Activated CD4-positive, CD25-positive, alpha-beta regulatory T cell (primary cell): ENCODE measurements around the gene CBFA2T3.
"Not testable (repeated sequence)": the region's sequence is repeated elsewhere in the genome, so short reads cannot be mapped to it uniquely, and the experiment has no call there.

Source experiments
- DNase-seq, 4 experiments: peaks; one replicate each; lab custom pipeline; 2025; lab: John Stamatoyannopoulos, UW

Gene CBFA2T3

DNA sequence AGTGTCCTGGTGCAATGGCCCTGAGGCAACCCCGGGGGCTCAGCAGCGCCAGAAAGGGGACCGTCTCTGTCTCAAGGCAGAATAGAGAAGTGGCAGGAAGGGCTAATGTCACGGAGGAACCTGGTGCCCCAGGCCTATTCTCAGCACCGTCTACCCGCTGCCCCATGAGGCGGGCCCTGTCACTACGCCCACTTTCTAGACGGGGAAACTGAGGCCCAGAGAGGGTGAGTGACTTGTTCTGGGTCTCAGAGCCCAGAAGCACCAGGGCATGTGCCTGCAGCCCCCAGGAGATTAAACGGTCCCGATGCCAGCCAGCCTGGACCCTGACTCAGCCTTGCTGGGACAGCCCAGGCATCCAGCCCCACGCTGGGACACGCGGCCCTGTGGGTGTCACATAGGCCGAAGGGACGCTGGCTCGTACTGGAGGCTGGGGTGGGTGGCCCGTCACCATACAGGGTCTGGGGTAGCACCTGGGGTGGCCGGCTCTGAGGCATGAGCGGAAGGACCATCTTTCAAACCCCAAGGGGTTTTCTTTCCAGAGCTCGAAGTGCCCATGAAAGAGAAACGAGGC is 70.4 kb downstream of the CBFA2T3 start:
- DNase-seq, result no peak

DNA sequence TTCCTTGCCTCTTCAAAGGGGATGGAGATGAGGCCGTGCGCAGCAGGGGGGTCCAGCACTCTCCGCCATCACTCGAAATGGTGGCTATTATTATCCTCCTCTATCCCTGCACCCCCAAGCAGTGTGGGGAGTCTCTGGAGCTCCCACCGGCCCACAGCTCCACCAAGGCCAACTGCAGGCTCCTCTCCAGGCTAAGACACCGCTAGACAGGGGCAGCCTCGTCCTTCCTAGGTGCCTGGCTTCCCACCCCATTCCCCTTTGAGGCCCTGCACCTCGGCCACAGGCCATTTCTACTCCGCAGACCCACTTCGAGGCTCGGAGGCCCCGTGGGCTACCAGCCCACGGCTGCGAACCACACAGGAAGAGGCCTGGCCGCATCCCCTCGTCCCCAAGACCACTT is 71.0 kb downstream of the CBFA2T3 start:
- no peak for DNase-seq

DNA sequence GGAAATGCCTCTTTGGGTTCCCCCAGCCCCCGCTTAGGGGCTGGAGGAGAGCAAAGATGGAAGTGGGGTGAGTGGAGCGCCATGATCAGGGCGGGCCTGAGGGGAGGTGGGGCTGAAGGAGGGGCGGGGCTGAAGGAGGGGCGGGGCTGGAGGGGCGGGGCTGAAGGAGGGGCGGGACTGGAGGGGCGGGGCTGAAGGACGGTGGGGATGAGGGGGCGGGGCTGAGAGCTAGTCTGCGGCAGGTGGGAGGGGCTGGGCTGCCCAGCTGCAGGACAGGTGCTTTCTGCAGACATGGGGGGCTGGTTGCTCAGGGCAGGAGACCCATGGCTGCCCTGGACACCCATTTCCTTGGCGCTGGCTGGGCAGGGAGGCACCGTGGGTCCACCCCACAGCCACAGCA is 71.4 kb downstream of the CBFA2T3 start:
- DNase-seq, result no peak

DNA sequence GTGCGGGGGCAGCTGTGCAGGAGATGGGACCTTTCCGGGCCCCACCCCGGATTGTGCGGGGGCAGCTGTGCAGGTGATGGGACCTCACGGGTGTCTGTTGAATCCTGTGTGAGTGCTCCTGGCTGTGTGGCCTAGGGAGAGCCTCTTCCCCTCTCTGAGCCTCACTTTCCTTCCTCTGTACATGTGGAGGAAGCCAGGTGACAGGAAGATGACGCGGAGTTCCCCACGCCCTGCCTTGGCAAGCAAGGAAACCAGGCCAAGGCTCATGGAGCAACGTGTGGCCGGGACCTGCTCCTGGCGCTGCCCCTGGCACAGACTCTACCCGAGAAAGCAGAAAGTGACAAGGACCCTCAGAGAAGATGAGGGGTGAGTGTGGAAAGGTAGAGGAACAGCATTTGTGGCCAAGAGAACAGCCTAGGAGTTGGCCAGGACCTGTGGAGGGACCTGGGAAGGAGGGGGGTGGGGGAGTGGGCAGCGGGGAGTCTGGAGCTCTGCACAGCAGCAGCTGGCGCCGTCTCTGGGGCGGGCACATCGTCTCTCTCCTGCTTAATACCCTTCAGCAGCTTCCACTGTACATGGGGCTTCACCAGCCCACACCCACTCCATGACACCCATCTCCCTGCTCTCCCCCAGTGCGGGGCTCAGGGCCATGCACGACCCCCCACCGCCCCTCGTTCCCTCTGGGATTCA is 72.2 kb downstream of the CBFA2T3 start:
- DNase-seq, result no peak

DNA sequence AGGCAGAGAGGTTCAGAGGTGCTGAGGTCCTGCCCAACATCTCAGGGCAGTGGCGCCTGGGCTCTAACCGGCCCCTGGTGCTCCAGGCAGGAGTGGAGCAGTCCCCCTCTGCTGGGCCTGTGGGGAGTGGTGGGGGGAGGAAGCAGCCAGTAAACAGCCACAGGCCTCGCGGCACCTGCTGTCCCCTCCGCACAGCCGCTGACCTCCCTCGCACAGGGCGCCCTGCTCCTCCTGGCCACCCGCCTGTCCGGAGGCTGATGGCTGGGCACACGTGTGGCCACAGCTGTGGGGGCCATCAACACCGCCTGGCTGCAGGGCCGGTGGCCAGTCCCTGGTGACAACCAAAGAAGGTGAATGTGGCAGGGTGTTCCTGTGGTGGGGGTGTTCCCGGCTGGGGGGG is 73.7 kb downstream of the CBFA2T3 start:
- DNase-seq, result no peak

DNA sequence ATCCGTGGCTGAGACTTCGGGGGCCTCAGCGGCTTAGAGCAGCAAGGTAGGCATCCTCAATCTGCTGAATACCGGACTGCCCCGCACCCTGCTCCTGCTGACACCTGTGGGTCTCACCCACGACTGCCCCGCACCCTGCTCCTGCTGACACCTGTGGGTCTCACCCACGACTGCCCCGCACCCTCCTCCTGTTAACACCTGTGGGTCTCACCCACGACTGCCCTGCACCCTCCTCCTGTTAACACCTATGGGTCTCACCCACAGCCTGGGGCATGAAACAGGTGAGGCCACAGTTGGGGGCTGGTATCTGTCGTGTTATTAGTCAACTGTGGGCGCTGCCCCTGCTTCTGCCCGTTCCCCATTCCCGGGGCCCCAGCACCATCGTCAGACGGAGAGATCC is 74.3 kb downstream of the CBFA2T3 start:
- DNase-seq, result no peak

DNA sequence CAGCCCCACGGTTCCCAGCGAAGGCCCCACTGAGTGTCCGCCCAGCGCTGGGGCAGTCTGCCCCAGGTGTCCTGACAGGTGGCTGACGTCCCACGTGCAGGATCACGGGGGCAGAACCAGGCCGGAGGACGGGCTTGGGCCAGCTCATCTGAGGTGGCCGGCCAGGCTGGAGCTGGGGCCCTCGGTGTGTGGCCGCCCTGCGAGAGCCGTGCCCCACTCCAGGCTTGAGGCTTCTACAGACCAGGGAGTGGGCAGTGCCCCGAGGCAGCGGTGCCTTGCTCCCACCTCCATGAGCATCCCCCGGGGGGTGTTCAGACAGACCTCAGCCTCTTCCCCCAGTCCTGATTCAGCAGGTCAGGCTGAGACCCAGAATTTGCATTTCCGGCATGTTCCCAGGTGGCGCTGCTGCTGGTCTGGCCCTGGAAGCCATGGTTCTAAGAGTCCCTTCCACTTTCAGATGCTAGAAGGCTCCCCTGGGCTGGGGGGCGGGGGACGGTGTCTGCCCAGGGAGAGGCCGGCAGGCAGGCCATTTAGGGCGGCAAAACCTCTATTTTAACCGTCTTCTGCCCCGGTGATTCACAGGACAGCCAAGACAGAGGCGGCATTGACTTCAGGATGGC is 75.2 kb downstream of the CBFA2T3 start:
- no peak for DNase-seq

DNA sequence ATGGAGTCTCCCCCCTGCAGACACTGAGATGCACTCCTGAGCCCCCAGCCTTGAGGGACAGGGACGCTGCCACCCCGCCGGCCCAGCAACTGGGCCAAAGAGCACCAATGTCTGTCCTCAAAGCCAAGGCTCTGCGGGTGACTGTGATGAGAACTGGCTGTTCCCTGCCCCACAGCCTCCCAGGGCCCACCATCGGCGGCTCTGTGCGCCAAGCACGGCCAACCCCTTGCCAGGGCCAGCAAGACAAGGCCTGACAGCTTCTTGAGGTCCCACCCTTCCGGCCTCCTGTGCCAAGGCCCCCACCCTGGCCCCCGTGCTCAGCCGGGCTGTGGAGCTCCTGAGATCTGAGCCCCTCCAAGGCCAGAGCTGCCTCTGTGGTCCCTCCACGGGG is 76.3 kb downstream of the CBFA2T3 start:
- DNase-seq, result no peak

DNA sequence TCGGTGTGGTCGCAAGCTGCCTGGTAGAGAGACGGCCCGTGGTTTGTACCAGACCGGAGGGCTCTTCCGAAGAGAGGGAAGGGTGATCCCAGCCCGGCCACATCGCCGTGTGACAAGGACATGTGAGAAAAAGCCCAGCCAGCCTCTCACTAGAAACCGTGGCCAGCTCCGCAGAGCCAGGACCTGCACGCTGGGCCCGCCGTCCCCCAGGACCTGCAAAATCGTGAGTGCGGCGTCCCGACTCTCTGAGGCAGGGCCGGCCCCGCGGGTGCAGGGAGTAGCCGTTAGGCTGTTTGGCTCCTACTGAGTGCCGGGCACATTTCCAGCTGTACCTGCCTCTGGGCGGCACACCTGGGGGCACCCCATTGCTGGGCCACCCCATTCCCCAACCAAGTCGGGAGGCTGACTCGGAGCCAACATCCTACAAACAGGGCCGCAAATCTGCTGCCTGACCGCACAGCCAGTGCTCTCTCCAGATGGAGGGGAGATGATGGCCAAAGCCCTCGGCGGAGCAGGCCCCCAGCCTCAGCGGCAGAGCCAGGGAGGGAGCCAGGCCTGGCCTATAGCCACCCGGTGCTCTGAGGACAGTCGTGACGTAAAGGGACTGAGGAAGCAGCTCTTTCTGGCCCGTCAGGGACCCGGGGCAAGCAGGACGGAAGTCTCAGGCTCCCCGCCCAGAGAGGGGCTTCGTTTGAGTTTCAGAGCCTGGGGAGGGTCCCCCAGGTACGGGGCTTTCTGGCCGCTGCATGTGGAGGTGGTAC is 76.9 kb downstream of the CBFA2T3 start:
- DNase-seq, result no peak

DNA sequence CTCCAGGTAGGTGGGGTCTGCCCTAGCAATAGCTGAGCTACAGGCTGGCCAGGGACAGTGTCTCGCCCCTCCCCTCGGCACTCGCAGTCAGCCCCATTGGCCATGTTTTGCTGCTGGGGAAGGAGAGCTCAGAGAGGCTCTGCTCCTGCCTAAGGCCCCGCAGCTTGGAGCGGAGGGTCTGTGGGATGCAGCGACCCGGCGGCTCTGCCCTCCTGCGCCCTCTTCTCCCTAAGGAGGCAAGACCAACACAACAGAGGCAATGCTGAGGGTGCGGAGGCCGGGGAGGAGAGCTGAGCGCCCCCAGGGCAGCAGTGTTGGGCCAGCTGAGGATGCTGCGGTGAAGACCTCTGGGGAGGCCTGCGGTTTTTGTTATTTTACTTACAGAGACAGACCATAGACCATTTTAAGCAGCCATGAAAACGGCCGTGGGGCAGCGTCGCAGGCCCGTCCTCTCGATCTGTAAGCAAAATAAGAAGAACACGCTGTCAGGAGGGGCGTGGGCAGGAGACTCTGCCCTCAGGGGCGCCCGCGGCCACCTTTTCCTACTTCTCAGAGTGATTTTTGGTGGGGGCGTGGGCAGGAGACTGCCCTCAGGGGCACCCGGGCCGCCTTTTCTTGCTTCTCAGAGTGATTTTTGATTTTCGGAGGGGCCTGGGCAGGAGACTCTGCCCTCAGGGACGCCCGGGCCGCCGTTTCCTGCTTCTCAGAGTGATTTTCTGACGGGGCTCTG is 79.1 kb downstream of the CBFA2T3 start:
- no peak for DNase-seq

DNA sequence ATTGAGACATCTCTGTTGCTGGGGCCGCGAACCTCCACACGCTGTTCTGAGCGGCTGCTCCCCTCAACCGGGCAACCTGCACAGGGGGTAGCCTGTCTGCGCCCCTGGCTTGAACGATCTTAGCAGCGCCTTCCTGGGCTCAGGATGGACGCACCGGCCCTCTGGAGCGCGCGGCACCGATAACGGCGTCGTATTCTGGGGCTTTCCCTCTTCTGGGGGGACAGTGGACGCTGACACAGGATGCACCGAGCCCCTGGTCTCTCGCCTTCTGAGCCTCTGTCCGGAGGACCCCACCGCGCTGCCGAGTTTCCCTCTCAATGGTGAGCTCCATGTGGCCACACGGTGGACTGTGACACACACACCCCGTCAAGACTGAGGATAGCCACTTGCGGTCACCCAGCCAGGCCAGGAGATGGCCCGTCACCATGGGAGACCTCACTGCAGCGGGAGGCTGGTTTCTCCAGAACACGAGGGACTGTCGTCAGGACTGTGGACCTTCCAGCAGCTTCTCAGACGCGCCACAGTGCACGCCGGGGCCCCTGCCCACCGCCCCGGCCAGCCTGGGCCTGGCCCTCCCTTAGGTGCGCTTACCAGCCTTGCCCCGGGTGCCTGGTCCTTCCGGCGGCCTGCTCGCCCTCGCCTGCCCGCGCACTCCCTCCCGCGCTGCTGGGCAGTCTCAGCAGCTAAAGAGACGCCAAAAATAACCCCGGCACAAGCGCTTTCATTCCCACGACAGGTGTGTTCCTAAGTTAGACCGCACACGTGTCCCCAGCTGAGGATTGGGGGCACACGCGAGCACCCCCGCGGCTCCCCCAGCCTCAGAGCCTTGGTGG is 80.6 kb downstream of the CBFA2T3 start:
- DNase-seq, result no peak

DNA sequence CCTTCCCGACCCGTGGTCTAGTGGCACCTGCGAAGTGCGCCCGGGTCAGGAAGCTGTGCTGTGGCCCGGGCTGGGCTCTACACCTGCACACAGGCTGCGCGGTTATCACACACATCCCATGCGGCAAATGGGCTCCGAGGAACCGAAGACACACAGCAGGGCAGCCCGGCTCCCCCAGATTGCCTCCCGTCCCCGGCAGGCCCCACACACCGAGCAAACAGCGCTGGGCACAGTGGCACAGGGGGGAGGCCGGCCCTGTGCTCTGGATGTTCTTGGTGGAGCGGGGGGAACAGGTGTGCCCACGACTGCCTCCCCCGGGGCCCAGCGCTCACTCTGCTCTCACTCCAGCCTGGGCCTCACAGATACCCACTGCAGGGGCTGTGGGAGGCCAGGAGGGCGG is 81.7 kb downstream of the CBFA2T3 start:
- DNase-seq, result no peak

DNA sequence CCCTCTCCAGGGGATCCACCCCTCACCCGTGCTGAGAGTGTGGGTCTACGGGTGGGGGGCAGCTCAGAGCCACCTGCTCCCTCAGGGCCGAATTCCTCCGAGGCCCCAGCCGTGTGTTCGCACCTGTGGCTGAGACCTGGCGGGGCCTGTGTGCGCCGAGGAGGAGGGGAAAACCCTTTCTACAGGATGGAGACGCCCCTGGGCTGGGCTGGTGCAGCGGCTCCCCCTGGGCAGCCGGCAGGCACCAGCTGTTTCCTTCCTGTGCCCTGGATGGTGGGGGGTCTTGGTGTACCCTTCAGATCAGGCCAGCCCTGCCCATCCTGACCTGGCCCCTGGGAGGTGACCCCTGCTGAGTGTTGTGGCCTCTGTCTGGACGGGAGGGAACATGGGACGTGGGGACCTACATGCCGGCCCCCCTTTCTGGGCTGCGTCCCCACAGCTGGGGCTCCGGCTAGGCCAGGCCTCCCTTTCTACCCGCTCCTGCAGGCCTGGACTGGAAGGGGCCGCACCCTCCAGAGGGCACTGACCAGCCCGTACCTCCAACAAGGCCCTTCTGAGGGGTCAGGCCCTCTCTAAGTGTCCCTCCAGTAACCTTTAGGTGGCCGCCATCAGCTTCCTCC is 82.2 kb downstream of the CBFA2T3 start:
- DNase-seq, result no peak

DNA sequence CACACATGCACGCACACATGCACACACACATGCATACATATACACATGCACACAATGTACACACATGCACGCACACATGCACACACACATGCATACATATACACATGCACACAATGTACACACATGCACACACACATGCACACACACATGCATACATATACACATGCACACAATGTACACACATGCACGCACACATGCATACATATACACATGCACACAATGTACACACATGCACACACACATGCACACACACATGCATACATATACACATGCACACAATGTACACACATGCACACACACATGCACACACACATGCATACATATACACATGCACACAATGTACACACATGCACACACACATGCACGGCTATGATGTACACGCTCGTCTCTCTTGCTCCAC is 82.7 kb downstream of the CBFA2T3 start:
- not testable (repeated sequence) for DNase-seq

DNA sequence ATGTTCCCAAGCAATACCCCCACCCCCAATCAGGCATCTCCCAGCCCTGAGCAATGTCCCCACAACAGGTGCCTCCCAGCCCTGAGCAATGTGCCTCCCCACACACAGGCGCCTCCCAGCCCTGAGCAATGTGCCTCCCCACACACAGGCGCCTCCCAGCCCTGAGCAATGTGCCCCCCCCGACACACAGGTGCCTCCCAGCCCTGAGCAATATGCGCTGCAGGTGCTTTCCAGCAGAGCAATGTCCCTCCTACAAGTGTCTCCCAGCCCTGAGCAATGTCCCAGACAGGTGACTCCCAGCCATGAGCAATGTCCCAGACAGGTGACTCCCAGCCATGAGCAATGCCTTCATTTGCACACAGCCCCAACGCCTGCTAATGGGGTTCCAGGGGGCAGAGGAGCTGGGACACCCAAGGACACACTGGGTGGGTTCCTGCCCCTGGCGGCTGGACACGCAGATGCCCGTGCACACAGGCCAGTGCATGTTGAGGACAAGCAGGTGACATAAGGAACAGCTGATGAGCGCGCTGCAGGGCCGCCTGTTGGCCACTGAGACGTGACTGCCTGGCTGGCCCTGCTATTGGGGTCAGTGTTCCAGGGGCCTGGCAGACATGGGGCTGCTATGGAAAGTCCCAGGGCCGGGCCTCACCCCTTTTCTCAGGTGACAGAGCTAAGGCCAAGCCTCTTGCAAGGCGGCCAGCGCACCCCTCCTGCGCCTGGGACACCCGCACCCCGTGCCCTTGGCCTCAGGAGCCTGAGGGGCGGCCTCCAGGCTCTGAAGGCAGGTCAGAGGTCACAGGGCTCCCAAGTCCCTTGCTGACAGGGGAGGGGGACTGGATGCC is 83.7 kb downstream of the CBFA2T3 start:
- DNase-seq, result no peak

DNA sequence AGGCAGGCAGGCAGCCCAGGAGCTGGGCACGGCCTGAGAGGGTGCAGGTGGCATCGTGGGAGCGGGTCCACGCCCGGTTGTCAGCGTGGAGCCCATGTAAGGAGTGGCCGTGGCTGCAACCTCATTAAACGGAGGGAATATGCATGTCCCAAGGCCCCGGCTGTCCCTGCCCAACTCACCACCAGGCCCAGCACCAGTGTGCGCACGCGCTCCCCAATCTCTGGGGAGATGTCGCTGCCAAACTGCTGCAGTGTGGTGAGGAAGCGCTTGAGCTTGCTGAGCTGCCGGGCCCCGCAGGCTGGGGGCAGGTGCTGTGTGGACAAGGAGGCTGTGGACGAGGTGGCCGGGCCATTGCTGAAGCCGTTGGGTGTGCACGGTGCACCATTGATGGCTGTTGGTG is 84.9 kb downstream of the CBFA2T3 start:
- no peak for DNase-seq

DNA sequence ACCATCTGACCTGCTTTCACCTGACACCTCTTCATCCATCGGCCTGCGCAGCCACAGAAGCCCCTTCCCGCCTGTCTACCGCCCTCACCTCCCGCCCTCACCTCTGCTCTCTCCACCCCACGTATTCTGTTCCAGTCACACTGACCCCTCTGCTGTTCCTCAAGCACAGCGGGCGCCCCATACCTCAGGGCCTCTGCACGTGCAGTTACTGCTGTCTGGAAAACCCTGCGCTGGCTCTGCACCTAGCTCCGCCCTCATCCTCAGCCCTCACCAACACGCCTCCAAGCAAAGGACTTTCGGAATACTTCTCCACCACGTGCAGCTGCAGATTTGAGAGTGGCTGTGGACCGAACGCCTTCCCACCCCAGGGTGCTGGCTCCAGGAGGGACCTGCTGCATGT is 85.9 kb downstream of the CBFA2T3 start:
- DNase-seq, result no peak

DNA sequence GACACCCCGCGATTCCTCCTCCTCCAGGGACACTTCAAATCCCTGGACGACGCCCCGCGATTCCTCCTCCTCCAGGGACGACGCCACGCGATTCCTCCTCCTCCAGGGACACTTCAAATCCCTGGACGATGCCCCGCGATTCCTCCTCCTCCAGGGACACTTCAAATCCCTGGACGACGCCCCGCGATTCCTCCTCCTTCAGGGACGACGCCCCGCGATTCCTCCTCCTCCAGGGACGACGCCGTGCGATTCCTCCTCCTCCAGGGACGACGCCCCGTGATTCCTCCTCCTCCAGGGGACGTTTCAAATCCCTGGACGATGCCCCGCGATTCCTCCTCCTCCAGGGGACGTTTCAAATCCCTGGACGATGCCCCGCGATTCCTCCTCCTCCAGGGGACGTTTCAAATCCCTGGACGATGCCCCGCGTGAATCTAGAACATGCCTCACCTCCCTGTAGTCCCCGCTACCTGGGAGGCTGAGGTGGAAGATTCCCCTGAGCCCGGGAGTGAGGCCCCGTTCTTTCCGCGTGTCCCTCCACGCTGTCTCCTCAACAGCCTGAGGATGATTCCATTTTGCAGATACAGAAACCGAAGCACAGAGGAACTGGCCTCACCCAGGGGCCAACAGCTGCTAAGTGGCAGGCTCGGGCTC is 87.2 kb downstream of the CBFA2T3 start:
- DNase-seq, result not testable (repeated sequence)
